ENCODE data around the gene CASP9.
"Not testable (repeated sequence)": the region's sequence is repeated elsewhere in the genome, so short reads cannot be mapped to it uniquely, and the experiment has no call there.

CASP9 gene

GRCh38 chr1:15493869-15494390 lies 30.1 kb downstream of the CASP9 start:
- DNase-seq = no peak

DNA sequence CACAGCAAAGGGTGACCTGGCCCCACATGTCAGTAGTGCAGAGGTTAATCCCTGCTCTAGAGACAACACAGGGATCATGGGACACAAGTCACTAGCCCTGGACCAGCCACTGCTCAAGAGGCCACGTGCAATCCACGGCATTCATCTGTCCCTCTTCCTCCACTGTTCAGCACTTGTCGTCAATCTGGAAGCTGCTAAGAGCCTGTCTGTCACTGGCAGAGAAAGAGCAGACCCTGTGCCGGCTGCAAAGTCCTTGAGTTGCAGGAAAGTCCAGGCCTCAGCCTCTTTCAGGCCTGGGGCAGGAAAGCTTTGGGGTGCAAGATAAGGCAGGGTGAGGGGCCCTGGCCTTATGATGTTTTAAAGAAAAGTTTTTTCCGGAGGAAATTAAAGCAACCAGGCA lies 31.4 kb downstream of the CASP9 start:
- no peak for DNase-seq

DNA sequence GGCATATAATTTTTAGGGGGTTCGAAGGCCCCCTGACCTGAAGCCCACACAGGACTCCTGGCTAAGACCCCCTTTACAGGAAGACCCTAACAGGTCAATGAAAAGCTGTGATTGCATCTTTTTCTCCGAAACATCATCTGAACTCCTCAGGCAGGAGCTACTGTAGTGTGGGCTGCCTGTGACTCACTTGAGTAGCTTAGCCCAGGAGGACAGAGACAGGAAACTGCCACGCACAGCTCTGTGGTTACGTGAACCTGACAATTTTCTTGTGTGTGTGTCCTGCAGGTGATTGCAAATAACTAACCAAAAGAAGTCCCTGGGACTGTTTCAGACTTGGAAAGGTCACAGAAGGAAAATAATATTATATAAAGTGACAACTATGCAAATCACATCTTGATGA lies 33.0 kb downstream of the CASP9 start:
- DNase-seq = not testable (repeated sequence)

- DNase-seq = no peak
Observed at GRCh38 chr1:15489052-15489736, 34.8 kb downstream of the CASP9 start.

GRCh38 chr1:15488371-15488770 lies 35.6 kb downstream of the CASP9 start:
- DNase-seq = no peak

DNA sequence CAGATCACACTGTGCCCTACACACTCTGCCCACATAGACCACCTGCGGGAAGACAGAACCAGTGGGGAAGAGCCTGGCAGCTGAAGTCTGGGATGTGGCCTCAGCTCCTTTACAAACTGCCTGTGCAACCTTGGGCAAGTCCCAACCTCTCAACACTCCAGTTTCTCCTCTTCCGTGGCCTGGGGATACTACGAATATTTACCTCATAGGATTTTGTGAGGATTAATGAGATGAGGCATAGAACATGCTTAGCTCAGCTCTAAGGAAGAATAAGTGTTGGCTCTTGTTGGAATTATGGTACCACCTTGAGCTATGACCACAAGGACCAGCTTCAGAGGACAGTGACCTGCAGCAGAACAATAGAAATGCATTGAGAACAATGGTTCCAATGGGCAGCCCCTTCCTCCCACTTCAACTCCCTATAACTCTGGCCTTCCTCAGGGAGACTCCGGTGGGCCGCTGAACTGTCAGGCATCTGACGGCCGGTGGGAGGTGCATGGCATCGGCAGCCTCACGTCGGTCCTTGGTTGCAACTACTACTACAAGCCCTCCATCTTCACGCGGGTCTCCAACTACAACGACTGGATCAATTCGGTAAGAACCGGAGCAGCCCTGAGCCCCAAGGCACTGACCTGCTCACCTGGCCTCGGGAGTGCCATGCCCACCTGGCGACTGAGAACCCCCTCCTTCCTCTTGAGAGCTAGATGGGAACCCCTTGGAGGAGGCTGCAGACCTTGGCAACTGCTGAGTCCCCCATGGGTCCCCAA lies 37.0 kb downstream of the CASP9 start:
- DNase-seq = not testable (repeated sequence)

DNA sequence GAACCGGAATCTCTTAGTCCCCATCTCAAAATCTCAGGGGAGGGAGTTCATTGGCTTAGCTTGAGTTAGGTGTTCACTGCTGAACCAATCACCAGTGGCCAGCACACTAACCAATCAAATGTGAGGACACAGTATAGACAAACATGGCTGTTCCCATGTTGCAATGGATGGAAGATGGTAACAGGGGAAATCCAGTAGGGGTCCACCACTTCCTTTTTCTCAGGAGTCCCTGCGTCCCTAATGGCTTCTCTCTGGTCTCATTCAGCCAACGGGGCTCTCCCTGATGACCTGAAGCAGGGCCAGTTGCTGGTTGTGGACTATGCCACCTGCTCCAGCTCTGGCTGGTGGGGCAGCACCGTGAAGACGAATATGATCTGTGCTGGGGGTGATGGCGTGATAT lies 38.4 kb downstream of the CASP9 start:
- DNase-seq = no peak

GRCh38 chr1:15484443-15484842 lies 39.6 kb downstream of the CASP9 start:
- DNase-seq = not testable (repeated sequence)

- no peak for DNase-seq
Observed at GRCh38 chr1:15483971-15484370, 40.0 kb downstream of the CASP9 start.

DNA sequence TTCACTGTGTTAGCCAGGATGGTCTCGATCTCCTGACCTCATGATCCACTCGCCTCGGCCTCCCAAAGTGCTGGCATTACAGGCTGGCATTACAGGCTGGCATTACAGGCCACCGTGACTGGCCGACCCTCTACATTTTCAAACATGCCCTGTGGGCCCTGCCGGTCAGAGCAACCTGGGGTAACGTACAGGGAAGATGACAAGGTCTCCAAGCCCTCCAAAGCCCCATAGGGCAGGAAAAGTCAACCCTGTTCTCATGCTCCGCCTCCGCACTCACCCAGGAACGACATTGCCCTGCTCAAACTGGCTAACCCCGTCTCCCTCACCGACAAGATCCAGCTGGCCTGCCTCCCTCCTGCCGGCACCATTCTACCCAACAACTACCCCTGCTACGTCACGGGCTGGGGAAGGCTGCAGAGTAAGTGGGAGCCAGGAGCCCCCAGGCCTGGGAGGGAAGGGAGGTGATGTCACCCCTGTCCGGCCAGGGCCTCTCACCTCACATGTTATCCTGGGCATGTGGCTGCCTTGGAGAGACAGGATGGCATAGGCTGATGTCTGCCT lies 41.0 kb downstream of the CASP9 start:
- DNase-seq = not testable (repeated sequence)

- DNase-seq = not testable (repeated sequence)
Observed at GRCh38 chr1:15482455-15482854, 41.6 kb downstream of the CASP9 start.

DNA sequence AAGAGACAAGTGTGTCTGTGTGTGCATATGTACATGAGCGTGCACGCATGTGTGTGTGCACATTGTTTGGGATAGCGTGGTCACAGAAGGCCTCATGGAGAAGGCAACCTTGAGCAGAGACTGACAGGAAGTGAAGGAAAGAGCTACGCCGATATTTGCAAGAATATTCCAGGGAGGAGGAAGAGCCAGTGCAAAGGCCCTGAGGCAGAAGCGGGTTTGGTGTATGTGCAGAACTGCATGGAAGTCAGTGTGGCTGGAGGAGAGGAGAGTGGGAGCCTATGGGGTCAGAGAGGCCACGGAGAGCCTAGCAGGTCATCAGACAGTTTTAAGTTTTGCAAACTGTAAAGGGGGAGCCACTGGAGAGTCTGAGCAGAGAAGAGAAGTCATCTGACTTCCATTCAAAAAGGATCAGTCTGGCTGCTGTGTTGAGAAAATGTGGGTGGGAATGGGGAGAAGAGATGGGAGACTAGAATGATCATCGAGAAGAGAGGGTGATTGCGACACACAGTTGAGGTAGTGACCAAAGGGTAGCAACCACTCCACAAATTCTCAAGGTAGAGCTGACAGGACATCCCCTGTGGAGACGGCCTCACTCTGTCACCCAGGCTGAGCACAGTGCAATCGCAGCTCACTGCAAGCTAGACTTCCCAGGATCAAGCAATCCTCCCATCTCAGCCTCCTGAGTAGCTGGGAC lies 44.2 kb downstream of the CASP9 start:
- no peak for DNase-seq

DNA sequence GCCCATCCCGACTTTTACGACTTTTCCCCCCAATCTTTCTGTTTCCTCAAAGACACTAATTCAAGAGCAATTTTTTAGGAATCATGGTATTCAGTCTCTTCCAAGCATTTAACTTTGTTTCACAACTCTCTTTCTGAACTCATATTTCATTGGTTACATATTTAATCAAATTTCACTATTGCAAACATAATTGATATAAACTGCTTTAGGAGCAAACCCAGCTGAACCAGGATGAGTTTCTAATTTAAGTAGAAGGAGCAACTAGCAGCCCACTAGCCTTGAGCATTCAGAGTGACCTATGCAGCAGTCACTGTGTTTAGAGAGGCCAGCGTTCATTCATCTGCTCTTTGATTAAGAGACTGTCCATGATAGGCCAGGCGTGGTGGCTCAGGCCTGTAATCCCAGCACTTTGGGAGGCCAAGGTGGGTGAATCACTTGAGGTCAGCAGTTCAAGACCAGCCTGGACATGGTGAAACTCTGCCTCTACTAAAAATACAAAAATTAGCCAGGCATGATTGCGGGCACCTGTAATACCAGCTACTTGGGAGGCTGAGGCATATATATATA lies 46.3 kb downstream of the CASP9 start:
- no peak for DNase-seq

- no peak for DNase-seq
Observed at GRCh38 chr1:15476927-15477326, 47.1 kb downstream of the CASP9 start.

DNA sequence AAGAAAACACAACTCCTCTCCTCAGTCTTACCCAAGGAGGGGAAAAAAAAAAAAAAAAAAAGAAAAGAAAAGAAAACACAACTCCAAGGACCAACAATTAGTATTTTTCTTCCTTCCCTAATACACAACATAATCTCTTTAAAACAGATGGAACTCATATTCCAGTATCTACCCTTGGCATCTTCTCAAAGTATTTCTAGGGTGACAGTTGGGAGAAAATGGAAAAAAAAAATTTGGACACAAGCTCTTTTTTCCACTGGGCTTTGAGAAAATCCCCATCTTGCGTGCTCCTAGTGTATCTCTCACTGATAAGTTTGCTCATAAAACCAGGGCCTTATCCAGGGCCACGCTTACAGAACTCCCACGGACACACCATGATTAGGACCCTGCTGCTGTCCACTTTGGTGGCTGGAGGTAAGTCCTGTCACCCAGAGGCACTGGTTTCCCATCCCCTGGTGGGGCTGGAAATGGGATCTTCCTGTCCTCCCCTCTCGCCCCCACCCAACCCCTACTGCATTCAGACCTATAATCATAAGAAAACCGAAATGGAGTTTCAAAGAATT lies 48.2 kb downstream of the CASP9 start, which contains the start of gene CELA2B:
Gene CELA2B, plus strand, starts transcription at position 353 of the 563 bp plus-strand sequence. Its CDS starts 22 bp downstream, at position 375.
- DNase-seq = no peak

DNA sequence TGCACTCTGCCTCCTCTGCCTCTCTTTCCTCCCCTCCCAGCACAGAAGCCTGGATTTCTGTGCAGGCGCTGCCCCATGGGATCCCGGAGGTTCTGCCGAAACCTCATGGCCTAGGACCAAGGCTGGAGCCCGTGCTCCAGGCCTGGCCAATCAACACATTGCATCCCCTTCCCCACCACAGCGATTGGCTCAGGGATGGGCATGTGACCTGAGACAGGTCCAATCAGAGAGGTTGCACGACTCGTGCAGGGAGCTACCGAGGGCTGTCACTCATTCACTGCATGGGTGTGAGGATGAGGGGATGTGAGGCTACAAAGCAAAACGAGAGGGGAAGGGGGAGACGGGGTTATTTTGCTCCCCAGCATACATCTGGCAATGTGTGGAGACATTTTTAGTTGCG lies 51.4 kb downstream of the CASP9 start:
- DNase-seq = no peak

- not testable (repeated sequence) for DNase-seq
Observed at GRCh38 chr1:15471723-15472122, 52.3 kb downstream of the CASP9 start.

- DNase-seq = not testable (repeated sequence)
Observed at GRCh38 chr1:15471067-15471466, 52.9 kb downstream of the CASP9 start.

DNA sequence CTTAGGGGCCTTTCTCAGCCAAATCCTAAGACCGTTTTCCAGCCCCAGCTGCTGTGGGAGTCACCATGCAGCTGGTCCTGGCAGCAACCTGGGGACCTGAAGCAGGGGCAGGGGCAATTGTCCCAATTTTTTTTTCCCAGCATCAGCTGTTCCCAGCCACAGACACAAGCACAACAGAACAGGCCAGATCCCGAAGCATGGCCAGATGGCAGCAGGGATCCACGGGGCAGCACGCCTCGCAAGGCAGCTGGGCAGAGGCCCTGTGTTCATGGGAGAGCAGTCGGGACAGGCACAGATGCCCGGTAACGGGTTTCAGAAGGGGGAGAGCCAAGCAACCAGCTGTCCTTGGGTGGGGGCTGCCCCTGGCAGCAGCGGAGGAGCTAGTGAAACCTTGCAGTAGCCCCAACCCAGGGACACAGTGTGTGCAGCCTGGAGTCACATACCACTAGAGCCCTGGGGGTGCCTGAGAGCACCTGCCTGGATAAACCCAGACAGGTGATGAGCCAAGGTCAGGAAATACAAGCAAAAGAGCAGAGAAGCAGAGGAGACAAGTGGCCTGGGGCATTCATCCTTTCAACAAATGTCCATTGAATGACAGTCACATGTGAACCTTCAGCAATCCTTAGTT lies 54.1 kb downstream of the CASP9 start:
- not testable (repeated sequence) for DNase-seq

DNA sequence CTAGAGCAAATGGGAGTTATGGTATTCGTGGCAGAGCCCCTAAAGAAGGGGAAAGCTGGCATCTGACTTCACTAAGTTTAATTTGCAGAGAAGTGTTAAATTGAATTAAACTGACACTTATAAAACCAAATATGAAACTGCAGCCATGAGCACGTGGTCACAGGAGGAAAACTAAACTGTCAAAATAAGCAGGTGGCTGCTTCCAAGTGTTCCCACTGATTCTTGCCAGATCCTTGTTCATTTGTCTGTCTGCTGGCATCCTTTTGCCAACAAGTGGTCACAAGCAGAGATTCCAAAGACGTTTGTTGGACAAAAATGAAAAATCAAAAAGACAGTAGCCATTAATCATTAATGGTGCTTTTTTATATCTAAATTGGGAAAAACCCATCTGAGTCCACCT lies 54.7 kb downstream of the CASP9 start:
- DNase-seq = no peak

DNA sequence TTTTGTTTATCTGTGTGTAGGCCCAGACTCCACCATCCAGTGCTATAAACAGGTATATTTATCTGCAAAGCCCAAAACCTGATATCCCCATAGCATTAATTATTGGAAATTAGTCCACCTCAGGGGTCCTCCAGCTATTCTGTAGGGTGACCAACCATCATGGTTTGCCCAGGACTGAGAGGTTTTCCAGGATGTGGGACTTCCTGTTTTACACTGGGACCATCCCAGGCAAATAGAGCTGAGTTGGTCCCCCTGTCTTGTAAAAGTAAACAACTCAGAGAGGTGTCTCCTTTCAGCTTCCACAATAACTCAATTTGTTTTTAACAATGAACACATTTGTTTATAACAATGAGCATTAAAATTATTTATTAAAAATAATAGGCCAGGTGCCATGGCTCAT lies 55.9 kb downstream of the CASP9 start:
- DNase-seq = no peak
